Upper lobe of right lung (tissue), 1 donor: ENCODE measurements around the gene RAB3GAP1. TPM values are rescaled to one million over a fixed set of nuclear protein-coding genes. Genes with fewer than 3 reads are reported as not detected.

ENCODE experiments used
- ATAC-seq: fragments of 200-7000 bp; cut with Tn5 transposase; one replicate; pipeline ENCODE4 v1.9.1; 2020; ENCODE audit warnings: mild to moderate bottlenecking, moderate library complexity
- DNase-seq: peaks from one replicate; pipeline ENCODE4 v3.0.0-alpha.2; 2020
- H3K27ac ChIP-seq: fragments of 200-600 bp; one replicate; pipeline ENCODE4 v1.8.0; 2022
- H3K27me3 ChIP-seq: fragments of 200-600 bp; one replicate; pipeline ENCODE4 v1.8.0; 2022; ENCODE audit warnings: mild to moderate bottlenecking
- H3K36me3 ChIP-seq: fragments of 200-600 bp; one replicate; pipeline ENCODE4 v1.8.0; 2022
- H3K4me1 ChIP-seq: fragments of 200-600 bp; one replicate; pipeline ENCODE4 v1.8.0; 2022
- H3K4me3 ChIP-seq: fragments of 200-600 bp; one replicate; pipeline ENCODE4 v1.8.0; 2022; ENCODE audit warnings: mild to moderate bottlenecking
- H3K9me3 ChIP-seq: fragments of 200-600 bp; one replicate; pipeline ENCODE4 v1.8.0; 2022
- CTCF ChIP-seq: fragments of 200-600 bp; IDR thresholded peaks from one replicate; pipeline ENCODE4 v1.8.0; 2022; ENCODE audit warnings: antibody characterized with exemption
- intact Hi-C: fragments of 100-400 bp; cut with DNase I; formaldehyde crosslinking; loops from one replicate; pipeline ENCODE4 v1.11.0; 2022
- total RNA-seq: library from RNA; stranded (reverse); fragmentation: NEBNext Ultra II Directional; extraction: Animal tissue kit (Norgen Biotek cat#: 25700); gene quantifications from one replicate; pipeline ENCODE4 v1.2.1, GENCODE V29; 2021
- donor health status: DM: no; HTN: yes; CAD: no; lungs with severe emphysema.

Gene RAB3GAP1
- total RNA-seq, 1 donor from 2014 or later = 47.8 TPM

- ATAC-seq (no peak), DNase-seq (no peak)
- H3K4me3 ChIP-seq = no peak overlapping the region
Measured at GRCh38 chr2:135140606-135141005, 88.5 kb downstream of the RAB3GAP1 start.

GRCh38 chr2:135142323-135142722 is 90.2 kb downstream of the RAB3GAP1 start:
- H3K4me3 ChIP-seq = no peak overlapping the region
- H3K36me3 ChIP-seq = peaks cover 53% of the 10 kb centered on the region
- peaks cover 5% of the 10 kb centered on the region for H3K9me3 ChIP-seq
- no peak for DNase-seq
- no peaks in the 10 kb centered on the region for H3K4me1 ChIP-seq
- no peak for TF ChIP-seq CTCF
- H3K27me3 ChIP-seq = no peaks in the 10 kb centered on the region
- ATAC-seq = no peak
- intact Hi-C loops = no loop called here
- no peak overlapping the region for H3K27ac ChIP-seq

More at GRCh38 chr2:135140606-135141005, 88.5 kb downstream of the RAB3GAP1 start:
- no peaks in the 10 kb centered on the region for H3K27me3 ChIP-seq
- no peak overlapping the region for H3K27ac ChIP-seq
- intact Hi-C loops = no loop called here
- H3K4me1 ChIP-seq = no peaks in the 10 kb centered on the region
- no peak for TF ChIP-seq CTCF
- H3K36me3 ChIP-seq = peaks cover 70% of the 10 kb centered on the region
- peaks cover 5% of the 10 kb centered on the region for H3K9me3 ChIP-seq

- no peaks in the 10 kb centered on the region for H3K27me3 ChIP-seq
- peaks cover 5% of the 10 kb centered on the region for H3K9me3 ChIP-seq
- TF ChIP-seq CTCF = no peak
- no peak for DNase-seq
- intact Hi-C loops = no loop called here
- ATAC-seq = no peak
- no peak overlapping the region for H3K27ac ChIP-seq
- H3K36me3 ChIP-seq = peaks cover 35% of the 10 kb centered on the region
- H3K4me1 ChIP-seq = no peaks in the 10 kb centered on the region
- H3K4me3 ChIP-seq = no peak overlapping the region
Measured at GRCh38 chr2:135144343-135144742, 92.3 kb downstream of the RAB3GAP1 start.

- TF ChIP-seq CTCF = no peak
- no peaks in the 10 kb centered on the region for H3K27me3 ChIP-seq
- no peaks in the 10 kb centered on the region for H3K9me3 ChIP-seq
- H3K36me3 ChIP-seq = peaks cover 46% of the 10 kb centered on the region
- H3K27ac ChIP-seq = no peak overlapping the region
- DNase-seq = no peak
- intact Hi-C loops = no loop called here
- no peak overlapping the region for H3K4me3 ChIP-seq
- ATAC-seq = no peak
- no peaks in the 10 kb centered on the region for H3K4me1 ChIP-seq
Measured at GRCh38 chr2:135149251-135149650, 97.2 kb downstream of the RAB3GAP1 start.

- H3K4me1 ChIP-seq = no peaks in the 10 kb centered on the region
Measured at GRCh38 chr2:135150725-135151124, 98.6 kb downstream of the RAB3GAP1 start.

More at GRCh38 chr2:135150725-135151124, 98.6 kb downstream of the RAB3GAP1 start:
- ATAC-seq = peak; percentile 26
- no peak overlapping the region for H3K27ac ChIP-seq
- peaks cover 55% of the 10 kb centered on the region for H3K36me3 ChIP-seq
- no peak for DNase-seq
- H3K9me3 ChIP-seq = no peaks in the 10 kb centered on the region
- H3K4me3 ChIP-seq = no peak overlapping the region
- TF ChIP-seq CTCF = no peak
- H3K27me3 ChIP-seq = no peaks in the 10 kb centered on the region
- intact Hi-C loops = no loop called here
